Testis (tissue), 2 donors: ENCODE data around the gene CHKB.

Experiments
- POLR2A ChIP-seq: fragments of 450-650 bp; IDR thresholded peaks from one replicate; pipeline ENCODE4 v1.6.1; 2017; ENCODE audit warnings: antibody characterized with exemption, mild to moderate bottlenecking, moderate library complexity
- TF ChIP-seq, protein P1 (sequence below), 3 experiments: fragments of 450-650 bp in 2 of 3; fragments of 200-600 bp in 1 of 3; sonication (generic) in 1 of 3; IDR thresholded peaks; one replicate each; pipeline ENCODE4 v1.5.1; 2016 to 2019; ENCODE audit warnings: antibody characterized with exemption in 3 of 3, mild to moderate bottlenecking in 2 of 3, moderate library complexity in 1 of 3

DNA sequence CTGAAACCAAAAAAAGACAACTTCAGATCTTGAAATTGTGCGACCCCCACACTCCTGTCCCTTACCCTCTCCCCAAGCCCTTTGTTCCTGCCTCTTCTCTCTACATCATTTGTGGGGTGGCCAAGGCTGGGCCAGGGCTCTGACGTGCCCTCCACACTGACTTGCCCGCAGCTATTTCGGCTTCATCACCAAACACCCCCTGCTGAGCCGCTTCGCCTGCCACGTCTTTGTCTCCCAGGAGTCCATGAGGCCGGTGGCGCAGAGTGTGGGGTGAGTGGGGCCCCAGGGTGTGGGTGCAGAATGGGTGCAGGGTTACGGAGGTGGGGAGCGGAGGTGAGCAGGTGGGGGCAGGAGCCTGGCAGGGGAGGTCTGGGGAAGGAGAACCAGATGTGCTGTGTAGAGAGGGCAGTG, 27.4 kb upstream of the CHKB start:
- TF ChIP-seq, protein P1, sequence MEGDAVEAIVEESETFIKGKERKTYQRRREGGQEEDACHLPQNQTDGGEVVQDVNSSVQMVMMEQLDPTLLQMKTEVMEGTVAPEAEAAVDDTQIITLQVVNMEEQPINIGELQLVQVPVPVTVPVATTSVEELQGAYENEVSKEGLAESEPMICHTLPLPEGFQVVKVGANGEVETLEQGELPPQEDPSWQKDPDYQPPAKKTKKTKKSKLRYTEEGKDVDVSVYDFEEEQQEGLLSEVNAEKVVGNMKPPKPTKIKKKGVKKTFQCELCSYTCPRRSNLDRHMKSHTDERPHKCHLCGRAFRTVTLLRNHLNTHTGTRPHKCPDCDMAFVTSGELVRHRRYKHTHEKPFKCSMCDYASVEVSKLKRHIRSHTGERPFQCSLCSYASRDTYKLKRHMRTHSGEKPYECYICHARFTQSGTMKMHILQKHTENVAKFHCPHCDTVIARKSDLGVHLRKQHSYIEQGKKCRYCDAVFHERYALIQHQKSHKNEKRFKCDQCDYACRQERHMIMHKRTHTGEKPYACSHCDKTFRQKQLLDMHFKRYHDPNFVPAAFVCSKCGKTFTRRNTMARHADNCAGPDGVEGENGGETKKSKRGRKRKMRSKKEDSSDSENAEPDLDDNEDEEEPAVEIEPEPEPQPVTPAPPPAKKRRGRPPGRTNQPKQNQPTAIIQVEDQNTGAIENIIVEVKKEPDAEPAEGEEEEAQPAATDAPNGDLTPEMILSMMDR (IDR thresholded peaks at IDR 0.05), result no peak
- TF ChIP-seq POLR2A, result no peak
